ENCODE results near the gene SORBS1. TPM values are rescaled to one million over a fixed set of nuclear protein-coding genes. Genes with fewer than 3 reads are reported as not detected.

SORBS1 gene
- total and polyA plus RNA-seq, 2 experiments from 2014 or later = 0.65 to 1.2 TPM

GRCh38 chr10:95314192-95314918, 246.8 kb downstream of the SORBS1 start:
- H4K20me1 ChIP-seq (ENCODE audit: insufficient read depth) = no peaks in the 10 kb centered on the region
- no peaks in the 10 kb centered on the region for H3K9me2 ChIP-seq (ENCODE audit: insufficient read depth)
- H3K79me2 ChIP-seq (ENCODE audit: insufficient read depth) = no peaks in the 10 kb centered on the region
- in situ Hi-C loops (cut with MboI) = no loop called here
- no peak overlapping the region for H3K27ac ChIP-seq
- H3K9ac ChIP-seq = no peak overlapping the region
- no peaks in the 10 kb centered on the region for H3K27me3 ChIP-seq (replicated peaks; ENCODE audit: insufficient read depth)
- H2AFZ ChIP-seq = no peak overlapping the region
- WGBS, 2 experiments (ENCODE audit: low coverage in 1 of 2, low lambda C conversion rate in 2 of 2, missing lambda C conversion rate in 2 of 2) = 97 to 99% methylated on average over 4 of the region's 4 CpGs
- no peaks in the 10 kb centered on the region for H3K9me3 ChIP-seq (ENCODE audit: low read depth)
- H3K4me2 ChIP-seq (ENCODE audit: unreplicated experiment) = no peak overlapping the region
- H3F3A ChIP-seq (ENCODE audit: insufficient read depth) = peaks cover 6% of the 10 kb centered on the region
- no peak for DNase-seq
- no peak for TF ChIP-seq EZH2 (IDR thresholded peaks at IDR 0.05; ENCODE audit: insufficient read depth, poor library complexity, severe bottlenecking)
- TF ChIP-seq EZH2phosphoT487 (IDR thresholded peaks at IDR 0.05; ENCODE audit: insufficient read depth, low read depth) = no peak
- H3K36me3 ChIP-seq (ENCODE audit: low read depth) = no peaks in the 10 kb centered on the region
- H3K4me3 ChIP-seq = no peak overlapping the region
- peaks cover 1% of the 10 kb centered on the region; the same call in 1 of the 2 replicates for H3K4me1 ChIP-seq (ENCODE audit: insufficient read depth)

- Histone ChIP-seq H3K27ac (no peak overlapping the region), H3K9me2 (ENCODE audit: insufficient read depth) (no peaks in the 10 kb centered on the region), H3K9ac (no peak overlapping the region), H3K27me3 (replicated peaks; ENCODE audit: insufficient read depth) (no peaks in the 10 kb centered on the region), H3F3A (ENCODE audit: insufficient read depth) (peaks cover 19% of the 10 kb centered on the region), H4K20me1 (ENCODE audit: insufficient read depth) (no peaks in the 10 kb centered on the region), H3K9me3 (ENCODE audit: low read depth) (no peaks in the 10 kb centered on the region), H3K4me1 (ENCODE audit: insufficient read depth) (peaks cover 12% of the 10 kb centered on the region), H3K4me3 (no peak overlapping the region), H3K36me3 (ENCODE audit: low read depth) (no peaks in the 10 kb centered on the region), H3K79me2 (ENCODE audit: insufficient read depth) (no peaks in the 10 kb centered on the region), H3K4me2 (ENCODE audit: unreplicated experiment) (no peak overlapping the region), H2AFZ (no peak overlapping the region)
- in situ Hi-C loops (cut with MboI) = no loop called here
- no peak for TF ChIP-seq EZH2phosphoT487 (IDR thresholded peaks at IDR 0.05; ENCODE audit: insufficient read depth, low read depth)
- TF ChIP-seq EZH2 (IDR thresholded peaks at IDR 0.05; ENCODE audit: insufficient read depth, poor library complexity, severe bottlenecking) = no peak
- 100% methylated on average over 1 of the region's 1 CpG for WGBS, 2 experiments (ENCODE audit: low coverage in 1 of 2, low lambda C conversion rate in 2 of 2, missing lambda C conversion rate in 2 of 2)
- no peak for DNase-seq
Observed at GRCh38 chr10:95312986-95313495, 248.1 kb downstream of the SORBS1 start.

GRCh38 chr10:95312257-95312656, 248.9 kb downstream of the SORBS1 start:
- no peak overlapping the region for H2AFZ ChIP-seq
- H3K27ac ChIP-seq = no peak overlapping the region
- H3K9ac ChIP-seq = no peak overlapping the region
- H3K4me2 ChIP-seq (ENCODE audit: unreplicated experiment) = no peak overlapping the region
- no peaks in the 10 kb centered on the region for H4K20me1 ChIP-seq (ENCODE audit: insufficient read depth)
- no peaks in the 10 kb centered on the region for H3K27me3 ChIP-seq (replicated peaks; ENCODE audit: insufficient read depth)
- H3K36me3 ChIP-seq (ENCODE audit: low read depth) = no peaks in the 10 kb centered on the region
- no peaks in the 10 kb centered on the region for H3K9me2 ChIP-seq (ENCODE audit: insufficient read depth)
- no peaks in the 10 kb centered on the region for H3K79me2 ChIP-seq (ENCODE audit: insufficient read depth)
- no peaks in the 10 kb centered on the region for H3K9me3 ChIP-seq (ENCODE audit: low read depth)
- no peak overlapping the region for H3K4me3 ChIP-seq
- no peak for DNase-seq
- H3F3A ChIP-seq (ENCODE audit: insufficient read depth) = peaks cover 27% of the 10 kb centered on the region
- TF ChIP-seq EZH2 (IDR thresholded peaks at IDR 0.05; ENCODE audit: insufficient read depth, poor library complexity, severe bottlenecking) (no peak), EZH2phosphoT487 (IDR thresholded peaks at IDR 0.05; ENCODE audit: insufficient read depth, low read depth) (no peak)
- H3K4me1 ChIP-seq (ENCODE audit: insufficient read depth) = peaks cover 20% of the 10 kb centered on the region
- WGBS, 2 experiments (ENCODE audit: low coverage in 1 of 2, low lambda C conversion rate in 2 of 2, missing lambda C conversion rate in 2 of 2) = 95 to 98% methylated on average over 6 of the region's 6 CpGs
- in situ Hi-C loops (cut with MboI) = no loop called here

- no peak overlapping the region for H3K4me2 ChIP-seq (ENCODE audit: unreplicated experiment)
- WGBS, 2 experiments (ENCODE audit: low coverage in 1 of 2, low lambda C conversion rate in 2 of 2, missing lambda C conversion rate in 2 of 2) = 63 to 73% methylated on average over 1 of the region's 1 CpG
- H3K4me1 ChIP-seq (ENCODE audit: insufficient read depth) = peaks cover 21% of the 10 kb centered on the region
- no peak overlapping the region for H3K27ac ChIP-seq
- no peak overlapping the region for H3K4me3 ChIP-seq
- H3K9me3 ChIP-seq (ENCODE audit: low read depth) = no peaks in the 10 kb centered on the region
- no peaks in the 10 kb centered on the region for H3K9me2 ChIP-seq (ENCODE audit: insufficient read depth)
- in situ Hi-C loops (cut with MboI) = no loop called here
- H2AFZ ChIP-seq = no peak overlapping the region
- peaks cover 36% of the 10 kb centered on the region for H3F3A ChIP-seq (ENCODE audit: insufficient read depth)
- no peaks in the 10 kb centered on the region for H4K20me1 ChIP-seq (ENCODE audit: insufficient read depth)
- no peaks in the 10 kb centered on the region for H3K27me3 ChIP-seq (replicated peaks; ENCODE audit: insufficient read depth)
- no peaks in the 10 kb centered on the region for H3K36me3 ChIP-seq (ENCODE audit: low read depth)
- no peak for DNase-seq
- H3K79me2 ChIP-seq (ENCODE audit: insufficient read depth) = no peaks in the 10 kb centered on the region
- TF ChIP-seq EZH2phosphoT487 (IDR thresholded peaks at IDR 0.05; ENCODE audit: insufficient read depth, low read depth) = no peak
- TF ChIP-seq EZH2 (IDR thresholded peaks at IDR 0.05; ENCODE audit: insufficient read depth, poor library complexity, severe bottlenecking) = no peak
- H3K9ac ChIP-seq = no peak overlapping the region
Observed at GRCh38 chr10:95309958-95310357, 251.2 kb downstream of the SORBS1 start.

Data from GM23248 (cell line).